Measurements from ENCODE around the gene MTSS2.

MTSS2 gene

GRCh38 chr16:70700101-70701020 is 14.5 kb upstream of the MTSS2 start:
- H3K27ac ChIP-seq (ENCODE audit: low read length), result no peak overlapping the region
- no peaks in the 10 kb centered on the region for H3K4me1 ChIP-seq (ENCODE audit: low read length)
- TF ChIP-seq CTCF (IDR thresholded peaks at IDR 0.05; ENCODE audit: low read depth, low read length) (no peak), EZH2phosphoT487 (IDR thresholded peaks at IDR 0.05; ENCODE audit: low read depth) (no peak)
- H3K79me2 ChIP-seq (ENCODE audit: low read length), result no peaks in the 10 kb centered on the region
- no peaks in the 10 kb centered on the region for H3K36me3 ChIP-seq (replicated peaks; ENCODE audit: low read depth, low read length)
- H2AFZ ChIP-seq (ENCODE audit: low read depth, low read length), result no peak overlapping the region
- no peak overlapping the region for H3K4me3 ChIP-seq (ENCODE audit: low read length)
- H3K9ac ChIP-seq (ENCODE audit: low read length), result no peak overlapping the region
- H4K20me1 ChIP-seq (ENCODE audit: insufficient read depth, low read length), result no peaks in the 10 kb centered on the region
- no peak overlapping the region for H3K4me2 ChIP-seq (ENCODE audit: low read length)
- no peaks in the 10 kb centered on the region for H3K27me3 ChIP-seq (ENCODE audit: low read depth, low read length)
- H3K9me3 ChIP-seq (ENCODE audit: insufficient read depth, low read length), result no peaks in the 10 kb centered on the region

GRCh38 chr16:70699696-70700095 is 13.8 kb upstream of the MTSS2 start:
- no peaks in the 10 kb centered on the region for H3K9me3 ChIP-seq (ENCODE audit: insufficient read depth, low read length)
- H3K4me1 ChIP-seq (ENCODE audit: low read length), result no peaks in the 10 kb centered on the region
- no peaks in the 10 kb centered on the region for H3K36me3 ChIP-seq (replicated peaks; ENCODE audit: low read depth, low read length)
- no peak overlapping the region for H3K27ac ChIP-seq (ENCODE audit: low read length)
- H4K20me1 ChIP-seq (ENCODE audit: insufficient read depth, low read length), result no peaks in the 10 kb centered on the region
- H3K27me3 ChIP-seq (ENCODE audit: low read depth, low read length), result no peaks in the 10 kb centered on the region
- no peak overlapping the region for H3K9ac ChIP-seq (ENCODE audit: low read length)
- H3K4me3 ChIP-seq (ENCODE audit: low read length), result no peak overlapping the region
- H3K79me2 ChIP-seq (ENCODE audit: low read length), result no peaks in the 10 kb centered on the region
- H3K4me2 ChIP-seq (ENCODE audit: low read length), result no peak overlapping the region
- TF ChIP-seq CTCF (IDR thresholded peaks at IDR 0.05; ENCODE audit: low read depth, low read length), result no peak
- no peak for TF ChIP-seq EZH2phosphoT487 (IDR thresholded peaks at IDR 0.05; ENCODE audit: low read depth)
- H2AFZ ChIP-seq (ENCODE audit: low read depth, low read length), result no peak overlapping the region

- Histone ChIP-seq H3K9ac (ENCODE audit: low read length) (no peak overlapping the region), H3K4me3 (ENCODE audit: low read length) (no peak overlapping the region), H3K79me2 (ENCODE audit: low read length) (no peaks in the 10 kb centered on the region), H3K27ac (ENCODE audit: low read length) (no peak overlapping the region), H3K9me3 (ENCODE audit: insufficient read depth, low read length) (no peaks in the 10 kb centered on the region), H2AFZ (ENCODE audit: low read depth, low read length) (no peak overlapping the region), H4K20me1 (ENCODE audit: insufficient read depth, low read length) (no peaks in the 10 kb centered on the region), H3K36me3 (replicated peaks; ENCODE audit: low read depth, low read length) (no peaks in the 10 kb centered on the region), H3K4me1 (ENCODE audit: low read length) (no peaks in the 10 kb centered on the region), H3K4me2 (ENCODE audit: low read length) (no peak overlapping the region), H3K27me3 (ENCODE audit: low read depth, low read length) (no peaks in the 10 kb centered on the region)
- no peak for TF ChIP-seq CTCF (IDR thresholded peaks at IDR 0.05; ENCODE audit: low read depth, low read length)
- no peak for TF ChIP-seq EZH2phosphoT487 (IDR thresholded peaks at IDR 0.05; ENCODE audit: low read depth)
Measured at GRCh38 chr16:70698901-70699300, 13.0 kb upstream of the MTSS2 start.

- Histone ChIP-seq H2AFZ (ENCODE audit: low read depth, low read length) (no peak overlapping the region), H3K79me2 (ENCODE audit: low read length) (no peaks in the 10 kb centered on the region), H3K9ac (ENCODE audit: low read length) (no peak overlapping the region), H3K27ac (ENCODE audit: low read length) (no peak overlapping the region), H3K9me3 (ENCODE audit: insufficient read depth, low read length) (no peaks in the 10 kb centered on the region), H3K27me3 (ENCODE audit: low read depth, low read length) (no peaks in the 10 kb centered on the region), H3K4me1 (ENCODE audit: low read length) (no peaks in the 10 kb centered on the region), H4K20me1 (ENCODE audit: insufficient read depth, low read length) (no peaks in the 10 kb centered on the region), H3K4me3 (ENCODE audit: low read length) (no peak overlapping the region), H3K36me3 (replicated peaks; ENCODE audit: low read depth, low read length) (no peaks in the 10 kb centered on the region), H3K4me2 (ENCODE audit: low read length) (no peak overlapping the region)
- TF ChIP-seq EZH2phosphoT487 (IDR thresholded peaks at IDR 0.05; ENCODE audit: low read depth) (no peak), CTCF (IDR thresholded peaks at IDR 0.05; ENCODE audit: low read depth, low read length) (no peak)
Measured at GRCh38 chr16:70697594-70698170, 11.8 kb upstream of the MTSS2 start.

Measured in OCI-LY3 (cell line).